ENCODE results near the gene CELF1. TPM values are rescaled to one million over a fixed set of nuclear protein-coding genes. Genes with fewer than 3 reads are reported as not detected.
"Not testable (repeated sequence)": the region's sequence is repeated elsewhere in the genome, so short reads cannot be mapped to it uniquely, and the experiment has no call there.

The CELF1 gene
- total RNA-seq, 1 donor from 2014 or later = 102 TPM

DNA sequence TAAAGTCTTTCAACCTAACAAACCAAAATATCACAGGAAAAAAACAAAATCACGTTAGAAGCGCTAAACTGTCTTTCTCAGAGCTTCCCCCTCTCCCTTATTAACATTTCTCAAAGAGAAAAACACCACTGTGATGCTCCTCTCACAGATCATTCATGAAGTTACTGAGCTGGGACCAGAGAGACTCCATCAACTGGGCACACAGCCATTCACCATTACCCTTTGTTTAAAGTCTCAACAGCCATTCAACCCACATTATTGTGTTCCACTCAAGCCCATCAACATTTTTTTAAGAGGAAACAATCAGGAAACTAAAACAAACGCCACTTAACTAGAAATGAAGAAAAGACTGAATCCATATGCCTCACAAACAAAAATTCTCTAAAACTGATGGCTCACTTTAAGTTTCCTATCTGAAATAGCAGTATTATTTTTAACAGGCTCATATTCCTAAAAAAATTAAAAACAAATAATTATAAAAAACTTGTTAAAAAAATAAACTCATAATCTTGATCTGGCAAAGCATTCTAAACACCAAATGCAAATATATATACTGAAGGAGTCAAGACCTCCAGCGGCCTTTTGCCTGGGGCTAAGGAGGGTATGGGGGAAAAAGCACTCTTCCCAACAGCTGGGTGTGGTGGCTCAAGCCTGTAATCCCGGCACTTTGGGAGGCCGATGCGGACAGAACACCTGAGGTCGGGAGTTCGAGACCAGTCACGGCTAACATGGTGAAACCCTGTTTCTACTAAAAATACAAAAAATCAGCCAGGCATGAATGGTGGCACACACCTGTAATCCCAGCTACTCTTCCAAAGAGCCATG, 14.0 kb downstream of the CELF1 start:
- no peak for DNase-seq

DNA sequence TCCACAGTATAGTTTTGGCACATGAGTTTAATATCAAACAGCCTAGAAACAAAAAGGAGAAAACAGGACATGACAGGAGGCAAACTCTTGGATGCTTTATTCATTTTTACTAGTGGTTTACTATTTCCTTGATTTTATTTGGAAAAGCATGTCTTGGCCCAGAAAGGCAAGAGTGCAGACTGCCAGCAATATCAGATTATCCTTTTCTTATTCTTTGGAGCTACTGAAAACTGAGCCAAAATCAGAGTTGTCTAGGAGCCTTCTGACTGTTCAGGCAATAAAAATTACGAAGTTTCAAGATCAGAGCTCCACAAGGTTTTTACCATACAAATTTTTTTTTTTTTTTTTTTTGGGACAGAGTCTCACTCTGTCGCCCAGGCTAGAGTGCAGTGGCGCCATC, 16.0 kb downstream of the CELF1 start:
- DNase-seq = no peak

DNA sequence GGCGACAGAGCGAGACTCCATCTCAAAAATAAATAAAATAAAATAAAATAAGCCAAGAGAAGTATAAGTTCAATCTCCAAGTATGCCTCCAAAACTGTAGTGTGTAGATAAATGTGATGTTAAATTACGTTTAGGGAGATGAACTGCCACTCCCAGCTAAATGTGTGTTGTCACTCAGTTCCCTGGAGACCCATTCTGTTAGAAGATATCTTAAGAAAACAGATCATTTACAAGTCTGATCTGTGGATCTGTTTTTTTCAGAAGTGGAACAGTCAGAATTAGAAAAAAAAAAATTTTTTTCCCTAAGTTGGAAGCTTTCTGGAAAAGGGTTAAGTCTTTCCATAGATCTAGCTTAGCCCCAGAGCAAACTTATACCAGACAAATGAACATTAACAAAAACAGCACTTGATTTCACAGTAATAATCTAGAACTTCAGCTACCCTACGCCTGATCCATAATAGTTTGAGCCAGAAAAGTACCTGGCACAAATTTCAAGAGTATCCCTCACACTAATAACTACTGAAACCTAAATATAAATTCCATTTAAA, 18.2 kb downstream of the CELF1 start:
- DNase-seq = no peak

DNA sequence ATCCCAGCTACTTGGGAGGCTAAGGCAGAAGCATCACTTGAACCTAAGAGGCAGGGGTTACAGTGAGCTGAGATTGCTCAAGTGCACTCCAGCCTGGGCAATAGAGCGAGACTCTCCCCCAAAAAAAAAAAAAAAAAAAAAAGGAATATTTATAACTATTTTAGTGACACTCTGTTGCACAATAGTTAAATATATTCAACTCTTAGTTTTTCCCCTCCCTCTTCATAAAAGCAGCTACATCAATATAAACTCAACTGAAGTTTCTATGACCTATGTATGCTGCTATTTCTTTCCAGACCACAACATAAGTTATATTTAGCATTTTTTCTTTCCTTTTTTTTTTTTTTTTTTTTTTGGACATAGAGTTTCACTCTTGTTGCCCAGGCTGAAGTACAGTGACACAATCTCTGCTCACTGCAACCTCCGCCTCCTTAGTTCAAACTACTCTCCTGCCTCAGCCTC, 19.2 kb downstream of the CELF1 start:
- no peak for DNase-seq

DNA sequence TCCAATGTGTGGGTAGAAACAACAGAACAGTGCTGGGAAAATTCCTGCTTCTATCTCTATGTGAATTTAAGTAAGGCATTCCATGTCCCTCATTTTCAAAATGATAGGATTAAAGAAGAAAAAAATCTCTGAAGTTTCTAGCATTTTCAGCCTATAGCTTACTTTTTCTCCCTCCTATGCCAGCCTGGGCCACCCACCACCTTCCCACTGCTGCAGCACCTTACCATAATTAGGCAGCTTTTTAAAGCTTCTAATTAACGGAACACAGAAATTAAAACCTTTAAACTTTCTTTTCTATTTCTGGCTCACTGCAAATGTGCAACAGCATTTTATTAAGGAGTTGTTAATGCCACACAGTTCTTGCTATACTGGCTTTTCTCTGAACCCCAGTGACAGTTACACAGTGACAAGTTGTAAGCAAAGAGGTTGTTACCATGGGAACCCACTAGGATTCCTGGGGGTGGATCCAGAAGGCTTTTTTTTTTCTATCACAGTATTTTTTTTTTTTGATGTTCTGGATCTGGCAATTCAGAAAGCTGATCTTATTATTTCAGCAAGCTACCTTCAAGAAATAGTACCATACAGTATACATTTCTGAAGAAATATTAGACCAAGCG, 20.2 kb downstream of the CELF1 start:
- DNase-seq = no peak

DNA sequence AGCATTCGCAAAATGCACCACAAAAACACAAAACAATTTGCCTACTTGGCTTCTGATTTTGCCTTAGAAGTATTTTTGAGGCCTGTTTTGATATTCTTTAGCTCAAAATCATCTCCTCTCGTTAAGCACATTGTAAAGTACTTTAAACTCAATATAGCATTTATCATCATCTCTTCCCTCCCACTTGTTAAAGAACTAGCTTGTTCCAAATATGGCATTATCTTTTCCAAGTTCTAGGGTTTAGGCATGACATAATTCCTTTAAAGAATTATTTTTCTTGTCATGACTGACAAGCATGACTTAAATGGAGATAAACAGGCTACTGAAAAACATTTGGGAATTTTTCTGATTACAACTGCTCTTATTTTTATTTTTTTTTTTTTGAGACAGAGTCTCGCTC, 21.3 kb downstream of the CELF1 start:
- DNase-seq = no peak

DNA sequence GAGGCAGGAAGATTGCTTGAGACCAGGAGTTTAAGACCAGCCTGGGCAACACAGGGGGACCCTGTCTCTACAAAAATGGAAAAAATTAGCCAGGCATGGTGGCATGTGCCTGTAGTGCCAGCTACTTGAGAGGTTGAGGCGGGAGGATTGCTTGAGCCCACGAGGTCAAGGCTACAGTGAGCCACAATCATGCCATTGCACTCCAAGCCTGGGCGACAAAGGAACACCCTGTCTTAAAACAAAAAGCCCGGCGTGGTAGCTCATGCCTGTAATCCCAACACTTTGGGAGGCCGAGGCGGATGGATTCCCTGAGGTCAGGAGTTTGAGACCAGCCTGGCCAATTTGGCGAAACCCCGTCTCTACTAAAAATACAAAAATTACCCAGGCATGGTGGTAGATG, 22.2 kb downstream of the CELF1 start:
- DNase-seq = not testable (repeated sequence)

DNA sequence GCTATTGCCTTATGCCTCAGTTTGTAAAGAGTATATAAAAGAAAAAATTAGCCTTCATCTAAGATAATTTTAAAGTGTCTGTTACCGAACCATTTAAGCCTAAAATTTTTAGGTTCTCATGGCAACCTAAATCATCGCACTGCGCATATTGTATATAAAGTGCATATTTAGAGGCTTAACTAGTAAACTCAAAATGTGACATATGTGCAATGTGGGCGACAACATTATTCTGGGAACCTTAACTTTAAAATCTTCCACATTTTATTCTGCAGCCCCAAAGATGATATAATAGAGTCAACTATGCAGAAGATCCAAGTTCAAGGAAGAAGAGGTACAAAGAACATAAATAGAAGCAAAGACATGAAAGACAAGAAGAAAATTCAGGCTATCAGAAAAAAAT, 23.0 kb downstream of the CELF1 start:
- DNase-seq = no peak

DNA sequence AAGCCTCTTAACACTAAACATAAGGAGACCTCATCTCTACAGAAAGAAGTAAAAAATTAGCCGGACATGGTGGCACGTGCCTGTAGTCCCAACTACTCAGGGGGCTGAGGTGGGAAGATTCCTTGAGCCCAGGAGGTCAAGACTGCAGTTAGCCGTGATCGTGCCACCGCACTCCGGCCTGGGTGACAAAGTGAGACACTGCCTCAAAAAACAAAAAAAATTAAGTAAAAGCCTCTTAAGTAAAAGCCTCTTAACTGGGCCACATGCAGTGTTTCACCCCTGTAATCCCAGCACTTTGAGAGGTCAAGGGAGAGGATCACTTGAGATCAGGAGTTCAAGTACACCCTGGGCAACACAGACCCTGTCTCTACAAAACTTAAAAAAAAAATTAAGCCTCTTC, 25.7 kb downstream of the CELF1 start:
- DNase-seq = no peak

DNA sequence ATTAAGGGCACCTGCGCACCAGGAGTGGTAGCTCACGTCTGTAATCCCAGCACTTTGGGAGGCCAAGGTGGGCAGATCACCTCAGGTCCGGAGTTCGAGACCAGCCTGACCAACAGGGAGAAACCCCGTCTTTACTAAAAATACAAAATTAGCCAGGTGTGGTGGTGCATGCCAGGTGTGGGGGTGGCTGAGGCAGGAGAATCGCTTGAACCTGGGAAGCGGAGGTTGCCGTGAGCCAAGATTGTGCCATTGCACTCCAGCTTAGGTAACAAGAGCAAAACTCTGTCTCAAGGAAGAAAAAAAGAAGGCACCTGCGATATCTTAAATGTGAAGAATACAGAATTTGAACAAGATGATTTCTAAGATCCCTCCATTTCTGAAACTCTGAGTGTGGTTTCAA, 26.9 kb downstream of the CELF1 start:
- not testable (repeated sequence) for DNase-seq

DNA sequence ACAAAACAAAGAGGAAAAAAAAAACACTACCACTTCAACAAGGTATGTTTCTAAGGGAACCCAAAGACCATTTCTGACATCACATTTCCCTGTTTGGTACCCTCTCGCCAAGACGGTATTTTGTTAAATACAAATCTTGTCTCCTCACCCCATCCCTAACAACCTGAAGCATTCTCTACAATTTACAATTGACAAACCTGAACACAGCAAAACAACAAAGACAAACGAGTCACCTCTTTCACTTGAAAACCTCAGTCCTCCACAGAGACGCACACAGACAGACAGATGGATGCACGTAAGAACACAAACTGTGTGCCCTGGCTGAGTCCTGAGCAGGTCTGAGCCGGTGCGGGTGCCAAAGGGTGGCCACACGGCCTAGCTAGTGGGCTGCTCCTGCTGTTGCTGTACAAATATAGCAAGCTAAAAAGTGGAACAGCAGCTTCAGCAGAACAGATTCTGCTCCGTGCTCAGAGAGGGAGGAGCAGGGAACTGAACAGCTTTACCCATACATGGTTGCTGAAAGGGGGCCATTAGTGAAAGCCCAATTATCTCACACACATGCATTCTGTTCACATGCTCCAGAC, 28.5 kb downstream of the CELF1 start:
- no peak for DNase-seq

DNA sequence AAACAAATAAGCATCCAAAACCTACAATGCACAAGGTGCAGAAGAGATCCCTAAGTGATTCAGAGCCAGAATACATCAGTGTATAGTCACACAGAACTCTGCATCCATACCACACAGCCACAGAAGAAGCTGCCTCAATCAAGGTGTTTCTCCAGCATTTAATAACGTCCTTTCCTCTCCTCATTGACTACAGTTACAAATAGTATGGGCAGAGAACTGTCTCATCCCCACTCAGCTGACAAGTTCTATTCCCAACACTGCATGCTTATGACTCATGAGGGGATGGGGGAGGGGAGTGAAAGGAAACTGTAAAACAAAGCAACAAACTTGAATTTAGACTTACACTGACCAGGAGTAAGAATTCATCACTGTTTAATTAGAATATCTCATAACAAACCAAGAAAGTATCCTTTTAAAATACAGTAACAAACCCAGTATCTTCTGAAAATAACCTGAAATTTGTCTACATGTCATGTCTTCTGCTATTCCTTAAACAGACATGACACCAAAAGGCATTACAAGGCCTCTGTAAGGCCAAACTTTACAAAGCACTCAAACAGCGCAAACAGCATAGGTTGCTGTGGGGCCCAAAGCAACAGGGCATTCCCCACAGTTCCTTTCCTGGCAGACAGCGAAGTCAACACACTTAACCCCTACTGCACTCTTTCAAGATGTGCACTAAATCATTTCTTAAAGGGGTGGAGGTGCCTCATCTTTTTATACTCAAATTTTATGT, 29.3 kb downstream of the CELF1 start:
- no peak for DNase-seq

DNA sequence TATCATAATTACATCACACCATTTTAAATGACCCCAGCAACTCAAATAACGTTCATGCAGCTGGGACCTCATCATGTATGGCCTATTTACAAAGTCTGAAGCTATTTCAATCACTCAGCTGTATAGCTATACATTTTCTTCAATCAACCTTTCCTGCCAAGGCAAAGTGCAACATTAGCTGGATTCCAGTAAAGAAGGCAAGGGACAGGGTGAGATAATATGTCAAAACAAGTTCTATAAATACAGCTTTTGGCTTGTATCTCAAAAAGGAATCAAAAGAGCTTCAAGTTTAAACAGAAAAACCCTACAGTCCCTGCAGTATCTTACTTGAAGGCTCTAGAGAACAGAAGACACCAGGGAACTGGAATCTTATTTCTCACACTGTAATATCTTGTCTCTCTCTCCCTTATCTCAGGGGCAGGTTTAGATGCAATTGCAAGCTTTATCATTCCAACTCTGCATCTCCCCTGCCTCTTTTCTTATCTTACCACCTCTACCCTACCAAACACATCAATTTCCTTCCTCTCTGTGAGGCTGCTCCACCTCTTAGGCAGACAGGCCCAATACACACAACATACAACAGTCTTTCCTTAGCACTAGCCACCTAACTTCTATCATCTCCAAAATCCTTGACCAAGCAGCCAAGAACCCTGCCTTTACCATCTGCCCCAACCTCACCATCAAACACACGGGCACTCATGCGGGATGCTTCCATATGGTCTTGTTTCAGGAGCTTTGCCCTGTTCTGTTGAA, 34.5 kb downstream of the CELF1 start:
- DNase-seq = no peak

DNA sequence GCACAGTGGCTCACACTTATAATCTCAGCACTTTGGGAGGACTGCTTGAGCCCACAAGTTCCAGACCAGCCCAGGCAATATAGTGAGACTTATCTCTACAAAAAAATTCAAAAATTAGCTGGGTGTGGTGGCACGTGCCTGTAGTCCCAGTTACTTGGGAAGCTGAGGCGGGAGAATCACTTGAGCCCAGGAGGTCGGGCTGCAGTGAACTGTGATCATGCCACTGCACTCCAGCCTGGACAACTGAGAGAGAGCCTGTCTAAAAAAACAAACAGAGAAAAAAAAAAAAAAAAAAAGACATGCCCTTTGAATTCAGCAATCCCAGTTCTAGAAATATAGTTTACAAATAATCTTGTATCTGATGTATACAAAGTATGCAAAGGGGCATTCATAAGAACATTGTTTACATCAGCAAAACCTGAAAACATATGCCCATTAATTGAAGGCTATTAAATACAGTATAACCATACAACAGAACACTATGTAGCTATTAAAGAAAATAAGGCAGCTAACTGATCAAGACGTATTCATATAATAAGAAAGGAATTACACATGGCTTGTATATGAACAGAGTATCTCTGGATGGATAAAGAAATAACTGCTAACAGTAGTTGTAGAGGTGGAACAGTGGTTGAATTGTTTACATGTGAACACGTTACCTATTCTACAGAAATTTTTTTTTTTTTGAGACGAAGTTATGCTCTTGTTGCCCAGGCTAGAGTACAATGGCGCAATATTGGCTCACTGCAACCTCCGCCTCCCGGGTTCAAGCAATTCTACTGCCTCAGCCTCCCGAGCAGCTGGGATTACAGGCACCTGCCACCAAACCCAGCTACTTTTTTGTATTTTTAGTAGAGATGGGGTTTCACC, 35.7 kb downstream of the CELF1 start:
- no peak for DNase-seq

DNA sequence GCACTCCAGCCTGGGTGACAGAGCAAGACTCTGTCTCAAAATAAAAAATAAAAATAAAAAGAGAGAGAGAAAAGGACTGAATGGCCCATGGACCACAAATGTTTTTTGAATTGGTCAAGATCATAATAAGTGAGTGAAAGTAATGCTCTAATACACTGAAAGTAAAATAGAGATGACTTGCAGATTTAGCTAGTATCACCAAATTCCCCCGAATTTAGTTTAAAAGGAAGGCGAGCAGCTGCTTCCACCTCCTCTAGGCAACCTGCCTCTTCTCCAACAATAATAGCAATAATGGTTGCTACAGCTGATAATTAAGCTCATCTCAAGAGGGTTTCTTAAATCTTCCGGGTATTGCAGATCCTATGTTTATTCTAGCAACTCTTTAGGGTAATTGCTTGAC, 36.8 kb downstream of the CELF1 start:
- no peak for DNase-seq

DNA sequence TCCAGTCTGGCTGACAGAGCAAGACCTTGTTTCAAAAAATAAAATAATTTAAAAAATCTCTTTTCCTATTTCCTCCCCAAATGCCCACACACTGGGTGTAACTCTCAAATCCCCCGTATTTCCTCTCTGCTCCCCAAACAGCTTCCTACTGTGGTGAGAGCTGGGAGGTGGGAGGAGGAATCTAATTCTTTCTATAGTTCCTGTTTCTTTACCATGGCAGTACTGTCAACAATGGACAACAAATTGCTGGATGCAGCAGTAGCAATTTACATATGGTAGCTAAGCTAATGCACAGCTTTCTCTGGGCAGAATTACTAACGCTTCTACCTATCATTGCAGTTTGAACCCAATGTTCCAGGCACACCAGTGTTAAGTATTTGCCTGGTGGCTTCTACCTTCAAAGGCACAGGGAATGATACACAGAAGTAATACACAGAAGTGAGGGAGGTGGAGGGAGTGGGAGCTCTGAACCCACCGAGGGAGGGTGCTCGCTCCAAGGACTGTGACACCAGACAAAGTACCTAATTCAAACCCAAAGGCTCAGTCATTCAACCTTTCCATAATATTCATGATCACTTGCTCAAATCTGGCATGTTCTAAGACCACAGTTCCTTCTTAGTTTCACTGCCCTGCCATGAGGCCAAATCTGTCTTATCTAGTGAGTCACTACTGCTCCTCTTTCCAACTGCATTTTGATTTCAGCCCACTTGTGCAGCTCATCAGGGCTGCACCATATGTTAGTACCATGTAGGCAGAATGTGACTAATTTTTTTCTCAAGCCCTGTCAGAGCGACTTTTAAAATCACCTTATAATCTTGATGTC, 37.9 kb downstream of the CELF1 start:
- peak; percentile 26 for DNase-seq

DNA sequence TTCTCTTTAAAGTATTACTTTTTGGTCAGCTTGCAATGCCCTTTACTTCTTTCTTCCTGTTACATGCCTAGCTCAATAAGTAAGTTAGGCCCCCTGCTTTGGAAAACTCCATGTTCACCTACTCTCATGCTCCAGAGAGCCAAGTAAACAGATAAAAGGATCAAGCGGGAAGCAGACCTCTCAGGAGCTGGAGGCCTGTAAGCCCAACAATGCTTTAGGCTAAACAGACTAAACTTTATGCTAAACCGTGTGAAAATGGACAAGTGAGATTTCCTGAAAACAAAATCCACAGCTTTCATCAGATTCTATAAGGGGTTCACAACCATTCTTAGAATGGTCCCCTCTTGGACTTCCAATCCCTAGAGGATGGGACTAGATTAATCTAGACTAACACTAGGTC, 40.2 kb downstream of the CELF1 start:
- DNase-seq = no peak

DNA sequence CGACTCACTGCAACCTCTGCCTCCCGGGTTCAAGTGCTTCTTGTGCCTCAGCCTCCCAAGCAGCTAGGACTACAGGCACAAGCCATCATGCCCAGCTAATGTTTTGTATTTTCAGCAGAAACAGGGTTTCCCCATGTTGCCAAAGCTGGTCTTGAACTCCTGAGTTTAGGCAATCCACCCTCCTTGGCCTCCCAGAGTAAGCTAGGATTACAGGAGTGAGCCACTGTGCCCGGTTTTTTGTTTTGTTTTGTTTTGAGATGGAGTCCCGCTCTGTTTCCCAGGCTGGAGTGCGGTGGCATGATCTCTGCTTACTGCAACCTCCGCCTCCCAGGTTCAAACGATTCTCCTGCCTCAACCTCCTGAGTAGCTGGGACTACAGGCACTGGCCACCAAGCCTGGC, 41.0 kb downstream of the CELF1 start:
- DNase-seq = no peak

DNA sequence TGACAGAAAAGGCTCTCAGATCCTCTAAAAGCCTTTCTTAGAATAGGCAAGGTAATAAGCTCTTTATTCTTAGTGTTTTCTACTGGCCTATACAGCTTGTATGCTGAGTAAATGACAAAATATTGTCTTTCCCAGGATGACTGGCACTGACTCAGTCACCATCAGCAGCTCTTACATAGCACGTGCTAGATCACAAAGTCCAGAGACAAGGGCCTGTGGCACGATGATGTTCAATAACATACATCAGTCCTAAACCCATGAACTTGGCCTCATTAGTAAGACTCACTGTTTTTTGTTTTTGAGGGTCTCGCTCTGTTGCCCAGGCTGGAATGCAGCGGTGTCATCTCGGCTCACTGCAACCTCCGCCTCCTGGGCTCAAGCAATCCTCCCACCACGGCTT, 42.7 kb downstream of the CELF1 start:
- no peak for DNase-seq

DNA sequence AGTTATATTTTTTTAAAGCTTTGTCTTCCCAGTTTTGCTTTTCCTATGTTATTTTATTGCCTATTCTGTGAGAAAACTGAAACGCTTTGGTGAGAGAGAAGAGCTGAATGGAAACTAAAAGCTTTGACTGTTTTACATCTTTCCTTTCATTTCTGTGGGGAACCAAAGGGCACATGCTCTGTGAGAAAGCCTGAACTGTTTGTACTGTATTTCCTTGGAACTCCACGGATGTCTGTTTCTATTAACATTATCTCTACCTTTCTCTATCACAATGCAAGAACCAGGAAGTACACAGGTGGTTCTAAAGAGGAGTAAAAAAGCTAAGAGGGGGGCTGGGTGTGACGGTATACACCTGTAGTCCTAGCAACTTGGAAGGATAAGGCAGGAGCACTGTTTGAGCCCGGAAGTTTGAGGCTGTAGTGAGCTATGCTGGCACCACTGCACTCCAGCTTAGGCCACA, 43.8 kb downstream of the CELF1 start:
- DNase-seq = no peak

All from skin of body (tissue), 2 donors.